GM21367 (cell line): ENCODE data around the gene ZNF525.
"Not testable (repeated sequence)": the region's sequence is repeated elsewhere in the genome, so short reads cannot be mapped to it uniquely, and the experiment has no call there.

Source experiments
- ATAC-seq: cut with Tn5 transposase; IDR thresholded peaks from one replicate; pipeline ENCODE4 v1.9.1; 2021; ENCODE audit not compliant: unreplicated experiment

The ZNF525 gene

GRCh38 chr19:53395840-53396524 lies 30.5 kb downstream of the ZNF525 start:
- not testable (repeated sequence) for ATAC-seq

GRCh38 chr19:53396525-53396868 lies 31.0 kb downstream of the ZNF525 start:
- ATAC-seq, result no peak

- not testable (repeated sequence) for ATAC-seq
Measured at GRCh38 chr19:53397918-53398317, 32.4 kb downstream of the ZNF525 start.

- ATAC-seq, result no peak
Measured at GRCh38 chr19:53409505-53410204, 44.1 kb downstream of the ZNF525 start.

- not testable (repeated sequence) for ATAC-seq
Measured at GRCh38 chr19:53420520-53421315, 55.2 kb downstream of the ZNF525 start.

GRCh38 chr19:53422551-53422950 lies 57.0 kb downstream of the ZNF525 start:
- no peak for ATAC-seq

GRCh38 chr19:53423074-53423473 lies 57.6 kb downstream of the ZNF525 start:
- ATAC-seq, result not testable (repeated sequence)

GRCh38 chr19:53423680-53424079 lies 58.2 kb downstream of the ZNF525 start:
- ATAC-seq, result not testable (repeated sequence)

GRCh38 chr19:53424968-53425597 lies 59.6 kb downstream of the ZNF525 start:
- no peak for ATAC-seq

- peak; percentile 88 for ATAC-seq
Measured at GRCh38 chr19:53431399-53432087, 66.0 kb downstream of the ZNF525 start, which contains the start of gene ZNF761. Gene ZNF761, plus strand, starts transcription at chr19:53431984. Its CDS starts 15,285 bp downstream, at chr19:53447269.

- ATAC-seq, result peak; percentile 19
Measured at GRCh38 chr19:53432088-53432661, 66.7 kb downstream of the ZNF525 start.
